GDM1 (cell line): ENCODE data around the gene CPNE4.

Experiments
- DNase-seq: peaks from one replicate; lab custom pipeline; 2025; lab: John Stamatoyannopoulos, UW

The CPNE4 gene

DNA sequence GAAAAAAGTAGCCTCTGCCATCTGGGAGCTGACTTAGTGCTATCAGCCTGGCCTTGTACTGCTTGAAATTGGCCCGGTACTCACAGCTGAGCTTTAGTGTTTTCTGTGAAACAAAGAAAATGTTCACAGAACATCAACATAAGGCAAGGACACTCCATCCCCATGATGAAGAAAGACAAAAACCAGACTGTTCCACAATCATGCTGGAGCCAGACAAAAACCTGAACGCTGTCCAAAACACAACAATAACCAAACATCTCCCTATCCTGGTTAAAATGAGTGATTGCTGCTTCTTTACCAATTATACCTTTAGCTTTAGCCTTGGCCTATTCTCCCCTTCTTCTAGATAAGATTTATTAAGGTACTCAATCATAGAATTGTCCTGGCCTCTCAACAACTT is 153.9 kb downstream of the CPNE4 start:
- DNase-seq, result no peak

- DNase-seq, result no peak
Measured at GRCh38 chr3:131868203-131868602, 166.6 kb downstream of the CPNE4 start.

- no peak for DNase-seq
Measured at GRCh38 chr3:131856171-131856570, 178.6 kb downstream of the CPNE4 start.

- no peak for DNase-seq
Measured at GRCh38 chr3:131850223-131850622, 184.6 kb downstream of the CPNE4 start.

- no peak for DNase-seq
Measured at GRCh38 chr3:131849616-131850015, 185.2 kb downstream of the CPNE4 start.

DNA sequence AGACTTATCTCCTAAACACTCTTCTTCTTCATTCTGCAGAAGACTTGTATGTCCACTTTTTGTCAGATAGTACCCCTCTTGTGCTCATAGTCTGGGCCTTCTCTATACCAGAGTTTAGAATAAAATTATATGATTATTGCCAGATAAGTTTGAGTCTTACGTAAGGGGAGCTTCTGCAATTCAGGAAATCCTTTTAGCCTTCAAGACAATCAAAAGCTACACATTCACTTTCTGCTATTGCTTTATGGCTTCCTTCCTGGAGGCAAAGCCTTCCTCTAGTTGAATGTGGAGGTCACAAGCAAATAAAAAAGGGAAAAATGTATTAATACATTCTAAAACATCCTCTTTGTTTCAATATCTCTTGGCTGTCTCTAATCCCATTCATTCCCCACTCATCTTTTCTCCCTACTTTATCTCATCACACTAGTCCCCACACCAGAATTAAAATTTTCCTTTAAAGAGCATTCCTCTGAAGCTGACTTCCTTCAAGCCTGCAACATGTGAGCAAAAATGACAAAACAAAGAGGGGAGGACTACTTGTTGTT is 186.8 kb downstream of the CPNE4 start:
- DNase-seq, result no peak

DNA sequence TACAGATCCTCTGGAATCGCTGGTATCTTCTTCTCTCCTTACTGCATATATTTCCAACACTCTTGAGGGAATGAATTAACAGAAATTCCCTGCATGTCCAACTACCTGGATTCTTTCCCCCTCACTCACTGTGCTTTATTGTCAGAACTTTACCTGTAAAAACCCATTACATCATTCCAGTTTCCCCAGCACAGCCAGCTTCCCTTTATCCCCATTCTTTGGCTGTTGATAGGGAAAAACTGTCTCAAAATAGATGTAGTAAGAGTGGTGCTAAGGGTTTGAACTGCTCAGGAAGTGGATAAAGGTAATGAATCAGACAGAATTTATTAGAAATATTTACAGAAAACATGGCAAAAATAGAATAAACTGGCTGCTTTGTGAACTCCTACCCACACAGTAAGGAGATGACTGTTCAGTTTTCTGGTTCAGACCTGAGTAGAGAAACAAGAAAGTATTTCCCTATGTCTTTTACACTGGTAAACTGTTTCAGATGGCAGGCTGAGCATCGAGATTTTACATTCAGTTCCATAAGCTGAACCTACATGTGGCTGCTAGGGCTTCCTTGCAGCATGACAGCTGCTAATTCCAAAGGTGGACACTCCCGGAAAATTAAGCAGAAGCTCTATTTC is 188.4 kb downstream of the CPNE4 start:
- DNase-seq, result no peak

- DNase-seq, result no peak
Measured at GRCh38 chr3:131843174-131843573, 191.6 kb downstream of the CPNE4 start.

DNA sequence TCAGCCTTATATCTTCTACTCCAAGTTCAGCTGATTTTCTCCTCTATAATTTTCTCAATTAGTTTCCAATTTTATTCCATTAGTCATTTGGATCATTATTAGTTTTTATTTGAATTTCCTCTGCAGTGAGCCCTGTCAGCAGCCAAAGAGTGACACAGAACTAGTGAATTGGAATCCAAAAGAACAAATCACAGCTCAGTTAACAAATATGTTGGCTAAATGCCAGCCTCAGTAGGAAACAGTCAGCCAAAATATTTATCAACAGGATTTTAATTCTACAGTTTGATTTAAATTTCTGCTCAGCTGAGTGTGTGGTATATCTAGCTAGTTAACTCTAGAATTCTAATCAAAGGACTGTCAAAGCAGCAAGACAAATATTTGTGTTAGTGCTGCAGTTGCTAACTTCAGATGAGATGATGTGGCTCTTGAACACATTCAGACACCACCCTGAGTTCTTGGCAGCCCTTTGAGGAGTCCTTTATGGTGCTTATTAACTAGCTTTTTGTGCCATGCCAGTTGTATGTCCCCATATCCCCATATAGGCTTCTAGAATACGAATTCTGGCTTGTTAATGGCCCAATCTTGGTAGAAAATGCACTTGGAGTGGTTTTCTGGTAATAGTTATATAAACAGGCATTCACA is 194.5 kb downstream of the CPNE4 start:
- DNase-seq, result no peak

GRCh38 chr3:131835906-131836305 is 198.9 kb downstream of the CPNE4 start:
- DNase-seq, result no peak

GRCh38 chr3:131831608-131832007 is 203.2 kb downstream of the CPNE4 start:
- no peak for DNase-seq

DNA sequence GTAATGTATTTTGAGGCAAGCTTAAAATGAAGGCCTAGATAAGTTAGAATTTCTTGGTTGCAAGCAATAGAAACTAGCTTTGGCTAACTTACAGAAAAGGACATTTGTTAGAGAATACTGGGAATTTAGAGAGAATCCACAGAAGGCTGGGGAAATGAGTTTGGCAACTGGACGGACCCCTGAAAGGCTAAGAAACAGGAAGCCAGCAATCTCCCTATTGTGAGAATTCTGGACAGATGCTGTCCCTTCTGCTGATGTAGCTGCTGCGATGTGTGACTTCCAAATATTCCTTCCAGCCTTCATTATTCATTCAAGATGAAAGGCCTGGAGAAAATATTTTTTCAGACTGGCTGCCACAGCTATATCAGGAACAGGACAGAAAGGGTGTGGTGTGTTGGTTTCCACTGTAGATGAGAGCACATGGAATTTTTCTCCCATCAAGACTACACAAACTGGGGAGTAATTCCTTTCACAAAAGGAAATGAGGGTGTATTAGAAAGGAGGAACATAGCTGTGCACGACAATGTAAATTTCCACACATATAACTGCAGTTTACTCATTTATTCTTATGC is 213.5 kb downstream of the CPNE4 start:
- no peak for DNase-seq

GRCh38 chr3:131819381-131820055 is 215.3 kb downstream of the CPNE4 start:
- no peak for DNase-seq

DNA sequence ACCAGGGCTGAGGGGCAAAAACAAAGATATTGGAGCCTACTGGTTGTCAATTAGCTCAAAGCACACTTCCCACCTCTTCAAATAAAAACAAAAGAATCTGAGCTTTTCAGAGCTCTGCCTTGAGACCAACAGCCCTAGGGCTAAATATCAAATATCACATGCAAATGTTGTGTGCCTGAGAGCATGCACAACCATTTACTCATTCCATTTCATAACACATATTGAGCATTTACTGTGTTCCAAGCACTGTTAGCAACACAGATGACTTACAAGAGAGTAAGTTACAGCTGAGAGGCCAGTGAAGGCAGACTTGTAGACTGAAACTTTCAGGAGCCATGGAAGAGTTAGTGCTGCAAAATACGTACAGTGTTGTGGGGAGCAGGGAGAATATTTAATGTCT is 222.4 kb downstream of the CPNE4 start:
- no peak for DNase-seq

DNA sequence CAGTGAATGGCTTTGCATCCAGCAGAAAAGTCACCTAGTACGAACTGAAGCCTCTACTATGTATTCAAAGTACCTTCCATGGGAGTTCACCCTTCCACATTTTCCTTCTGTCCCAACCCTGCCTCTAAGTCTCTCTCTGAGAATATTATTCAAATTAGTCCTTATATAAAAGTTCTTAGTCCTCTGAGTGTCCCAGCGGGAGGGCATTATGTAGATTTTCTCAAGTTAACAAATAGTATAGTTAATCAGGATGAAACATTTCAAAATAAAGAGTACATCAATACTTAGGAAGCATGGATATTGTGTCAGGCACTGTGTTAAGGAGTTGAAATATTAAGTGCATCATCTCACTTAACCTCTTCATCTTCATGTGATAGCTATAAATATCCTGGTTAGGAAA is 223.3 kb downstream of the CPNE4 start:
- DNase-seq, result no peak

DNA sequence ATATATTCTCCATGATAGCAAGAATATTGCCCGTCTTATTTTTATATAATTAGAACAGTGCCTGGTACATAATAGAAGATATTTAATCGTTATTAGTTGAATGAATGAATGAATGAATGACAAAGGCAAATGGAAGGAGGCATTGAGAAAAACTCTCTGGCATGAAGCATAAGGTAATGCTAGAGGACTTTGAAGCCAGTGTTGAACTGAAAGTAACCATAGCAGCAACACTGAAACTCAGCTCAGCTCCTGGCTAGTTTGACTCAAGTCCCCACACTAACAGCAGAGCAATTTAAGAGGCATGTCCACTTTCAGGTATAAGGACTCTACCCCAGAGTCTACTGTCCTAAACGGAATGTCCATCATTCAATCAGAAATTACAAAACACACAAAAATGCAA is 227.0 kb downstream of the CPNE4 start:
- DNase-seq, result no peak

- DNase-seq, result no peak
Measured at GRCh38 chr3:131806736-131807135, 228.1 kb downstream of the CPNE4 start.

DNA sequence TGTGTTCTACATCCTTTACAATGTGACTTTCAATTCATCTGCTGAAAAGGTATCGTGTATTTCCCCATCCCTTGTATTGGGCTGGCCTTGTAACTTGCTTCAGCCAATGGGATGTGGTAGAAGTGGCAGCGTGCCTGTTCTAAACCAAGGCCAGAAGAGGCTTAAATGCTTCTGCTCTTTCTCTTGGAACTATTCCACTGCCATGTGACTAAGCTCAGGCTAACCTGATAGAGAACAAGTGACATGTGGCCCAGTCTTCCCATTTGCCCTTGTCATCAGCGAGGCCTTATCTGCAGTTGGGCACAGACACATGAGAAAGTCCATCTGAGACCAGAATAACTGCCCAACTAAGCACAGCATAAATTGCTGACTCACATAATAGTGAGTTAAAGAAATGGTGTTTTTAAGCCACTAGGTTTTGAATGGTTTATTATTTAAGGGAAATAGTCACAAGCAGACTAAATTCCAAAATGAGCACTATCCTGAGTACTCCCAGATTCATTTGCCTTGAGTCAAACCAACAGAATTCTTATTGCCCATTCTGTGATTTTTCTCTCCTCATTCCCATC is 230.2 kb downstream of the CPNE4 start:
- DNase-seq, result no peak

GRCh38 chr3:131803113-131803512 is 231.7 kb downstream of the CPNE4 start:
- no peak for DNase-seq

DNA sequence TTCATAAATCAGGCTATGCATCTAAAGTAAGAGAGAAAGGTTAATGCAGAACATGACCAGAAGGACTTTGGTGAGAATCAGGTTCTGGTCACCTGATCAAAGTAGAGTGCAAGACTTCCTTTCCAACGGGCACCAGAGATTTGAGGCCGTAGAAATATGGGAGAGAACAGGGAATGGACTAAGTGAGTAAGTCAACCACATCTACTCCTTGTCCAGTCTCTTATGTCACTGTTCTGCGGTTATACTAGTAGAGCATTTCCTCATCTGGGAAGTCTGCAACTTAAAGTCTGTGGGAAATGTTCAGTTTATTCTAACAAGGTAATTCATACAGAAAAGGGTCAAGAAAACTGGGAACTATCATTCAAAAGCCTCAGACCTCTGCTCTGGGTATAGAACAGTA is 232.8 kb downstream of the CPNE4 start:
- no peak for DNase-seq

GRCh38 chr3:131801566-131801965 is 233.2 kb downstream of the CPNE4 start:
- no peak for DNase-seq

GRCh38 chr3:131797776-131798175 is 237.0 kb downstream of the CPNE4 start:
- no peak for DNase-seq
